Measurements from ENCODE around the gene SLC22A2. TPM values are rescaled to one million over a fixed set of nuclear protein-coding genes. Genes with fewer than 3 reads are reported as not detected.

The SLC22A2 gene
- polyA plus RNA-seq, 3 donors, result not detected

DNA sequence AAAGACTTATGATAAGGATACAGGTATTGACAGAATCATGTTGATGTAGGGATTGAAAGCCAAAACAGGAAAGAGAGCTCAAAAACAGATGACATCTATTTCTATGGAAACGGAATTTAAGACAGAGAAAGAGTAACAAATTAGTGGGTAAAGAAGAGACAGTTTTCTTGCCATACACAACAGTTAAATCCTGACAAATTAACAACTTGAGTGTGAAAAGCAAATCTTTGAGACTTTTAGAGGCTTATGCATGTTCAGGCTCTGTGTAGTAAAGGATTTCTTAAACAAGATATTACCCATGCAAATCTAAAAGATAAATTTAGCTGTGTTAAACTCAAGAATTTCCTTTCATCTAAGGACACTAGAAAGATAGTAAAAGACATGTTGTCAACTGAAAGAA is 68.5 kb downstream of the SLC22A2 start:
- Histone ChIP-seq H3K36me3 (replicated peaks in 1 of 2; ENCODE audit: control insufficient read depth in 1 of 2, insufficient read depth in 2 of 2, low read length in 2 of 2) (no peaks in the 10 kb centered on the region), H2AFZ (ENCODE audit: insufficient read depth, low read depth, low read length, poor library complexity, severe bottlenecking) (no peak overlapping the region), H3K4me1 (ENCODE audit: control insufficient read depth in 1 of 2, insufficient read depth in 2 of 2, low read length in 2 of 2) (no peaks in the 10 kb centered on the region), H3K27me3 (ENCODE audit: control insufficient read depth in 2 of 2, insufficient read depth in 2 of 2, low read length in 2 of 2) (no peaks in the 10 kb centered on the region), H3K4me2 (replicated peaks; ENCODE audit: extremely low read depth, low read length, poor library complexity, severe bottlenecking) (no peak overlapping the region), H3K79me2 (ENCODE audit: insufficient read depth, low read length) (no peaks in the 10 kb centered on the region), H3K9ac (ENCODE audit: insufficient read depth, low read length, poor library complexity, severe bottlenecking) (no peak overlapping the region), H4K20me1 (ENCODE audit: insufficient read depth, low read length) (no peaks in the 10 kb centered on the region), H3K9me3 (replicated peaks in 1 of 2; ENCODE audit: control insufficient read depth in 1 of 2, insufficient read depth in 1 of 2, low read length in 2 of 2) (peaks cover 13% of the 10 kb centered on the region in 2 donors), H3K27ac (ENCODE audit: low read depth in 1 of 2, low read length in 2 of 2) (no peak overlapping the region), H3K4me3 (replicated peaks in 1 of 3; ENCODE audit: low read depth in 2 of 3, low read length in 3 of 3) (no peak overlapping the region)
- H3K27ac Mint-ChIP-seq, result no peak overlapping the region
- TF ChIP-seq, protein P1, sequence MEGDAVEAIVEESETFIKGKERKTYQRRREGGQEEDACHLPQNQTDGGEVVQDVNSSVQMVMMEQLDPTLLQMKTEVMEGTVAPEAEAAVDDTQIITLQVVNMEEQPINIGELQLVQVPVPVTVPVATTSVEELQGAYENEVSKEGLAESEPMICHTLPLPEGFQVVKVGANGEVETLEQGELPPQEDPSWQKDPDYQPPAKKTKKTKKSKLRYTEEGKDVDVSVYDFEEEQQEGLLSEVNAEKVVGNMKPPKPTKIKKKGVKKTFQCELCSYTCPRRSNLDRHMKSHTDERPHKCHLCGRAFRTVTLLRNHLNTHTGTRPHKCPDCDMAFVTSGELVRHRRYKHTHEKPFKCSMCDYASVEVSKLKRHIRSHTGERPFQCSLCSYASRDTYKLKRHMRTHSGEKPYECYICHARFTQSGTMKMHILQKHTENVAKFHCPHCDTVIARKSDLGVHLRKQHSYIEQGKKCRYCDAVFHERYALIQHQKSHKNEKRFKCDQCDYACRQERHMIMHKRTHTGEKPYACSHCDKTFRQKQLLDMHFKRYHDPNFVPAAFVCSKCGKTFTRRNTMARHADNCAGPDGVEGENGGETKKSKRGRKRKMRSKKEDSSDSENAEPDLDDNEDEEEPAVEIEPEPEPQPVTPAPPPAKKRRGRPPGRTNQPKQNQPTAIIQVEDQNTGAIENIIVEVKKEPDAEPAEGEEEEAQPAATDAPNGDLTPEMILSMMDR (IDR thresholded peaks at IDR 0.05), result no peak
- H3K9me3 Mint-ChIP-seq, result peaks cover 11 to 28% (median 20%) of the 10 kb centered on the region in 7 donors
- no peaks in the 10 kb centered on the region for H3K4me1 Mint-ChIP-seq
- H3K27me3 Mint-ChIP-seq (ENCODE audit: low read depth in 3 of 3), result peaks cover 0 to 3% (median 0%) of the 10 kb centered on the region in 3 donors
- H3K36me3 Mint-ChIP-seq, result no peaks in the 10 kb centered on the region
- intact Hi-C loops (cut with micrococcal nuclease), result no loop called here
- no peak for DNase-seq
- no CpG with 5 or more reads among the region's 1 CpG for WGBS (ENCODE audit: insufficient coverage)
- H3K4me3 Mint-ChIP-seq, result no peak overlapping the region

DNA sequence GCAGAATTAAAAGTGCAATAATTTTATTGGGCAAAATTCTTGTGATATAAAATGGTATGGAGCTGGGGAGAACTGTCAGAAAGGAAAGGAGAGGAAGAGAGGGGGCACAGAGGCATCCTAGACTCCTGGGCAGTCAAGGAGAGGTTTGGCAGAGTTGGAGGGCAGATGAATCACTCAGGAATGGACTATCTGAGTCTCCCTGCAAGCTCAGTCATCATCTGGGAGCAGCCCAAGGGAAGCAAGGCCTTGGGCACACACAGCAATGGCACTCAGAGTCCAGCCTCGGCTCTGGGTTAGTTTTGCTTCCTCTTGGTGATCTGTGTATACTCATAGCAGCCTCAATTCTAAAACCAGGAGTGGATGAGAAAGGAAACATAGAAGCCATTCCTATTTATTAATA is 69.8 kb downstream of the SLC22A2 start:
- peaks cover 13% of the 10 kb centered on the region in 2 donors for H3K9me3 ChIP-seq (replicated peaks in 1 of 2; ENCODE audit: control insufficient read depth in 1 of 2, insufficient read depth in 1 of 2, low read length in 2 of 2)
- no CpG with 5 or more reads among the region's 1 CpG for WGBS (ENCODE audit: insufficient coverage)
- TF ChIP-seq, protein P1 (IDR thresholded peaks at IDR 0.05), result no peak
- no peak overlapping the region for H3K27ac Mint-ChIP-seq
- no peaks in the 10 kb centered on the region for H3K4me1 ChIP-seq (ENCODE audit: control insufficient read depth in 1 of 2, insufficient read depth in 2 of 2, low read length in 2 of 2)
- peaks cover 0 to 3% (median 0%) of the 10 kb centered on the region in 3 donors for H3K27me3 Mint-ChIP-seq (ENCODE audit: low read depth in 3 of 3)
- no peak for DNase-seq
- H3K4me2 ChIP-seq (replicated peaks; ENCODE audit: extremely low read depth, low read length, poor library complexity, severe bottlenecking), result no peak overlapping the region
- no peak overlapping the region for H3K4me3 Mint-ChIP-seq
- H4K20me1 ChIP-seq (ENCODE audit: insufficient read depth, low read length), result no peaks in the 10 kb centered on the region
- H3K27ac ChIP-seq (ENCODE audit: low read depth in 1 of 2, low read length in 2 of 2), result no peak overlapping the region
- no peaks in the 10 kb centered on the region for H3K36me3 Mint-ChIP-seq
- H3K4me3 ChIP-seq (replicated peaks in 1 of 3; ENCODE audit: low read depth in 2 of 3, low read length in 3 of 3), result no peak overlapping the region
- no peaks in the 10 kb centered on the region for H3K36me3 ChIP-seq (replicated peaks in 1 of 2; ENCODE audit: control insufficient read depth in 1 of 2, insufficient read depth in 2 of 2, low read length in 2 of 2)
- intact Hi-C loops (cut with micrococcal nuclease), result no loop called here
- H3K27me3 ChIP-seq (ENCODE audit: control insufficient read depth in 2 of 2, insufficient read depth in 2 of 2, low read length in 2 of 2), result no peaks in the 10 kb centered on the region
- peaks cover 7 to 27% (median 13%) of the 10 kb centered on the region in 7 donors for H3K9me3 Mint-ChIP-seq
- no peak overlapping the region for H3K9ac ChIP-seq (ENCODE audit: insufficient read depth, low read length, poor library complexity, severe bottlenecking)
- H3K4me1 Mint-ChIP-seq, result no peaks in the 10 kb centered on the region
- H2AFZ ChIP-seq (ENCODE audit: insufficient read depth, low read depth, low read length, poor library complexity, severe bottlenecking), result no peak overlapping the region
- no peaks in the 10 kb centered on the region for H3K79me2 ChIP-seq (ENCODE audit: insufficient read depth, low read length)
